Activated CD8-positive, alpha-beta memory T cell treated with anti-CD3 and anti-CD28 coated beads, Interleukin-2, amount 50 U/mL, for 1 hour (primary cell): Measurements from ENCODE around the gene UFSP2.

Source experiments
- DNase-seq: peaks from one replicate; pipeline ENCODE4 v3.0.0-alpha.2; 2020; ENCODE audit errors: extremely low read depth

UFSP2 gene

GRCh38 chr4:185425647-185426352, at the start of gene UFSP2:
UFSP2 (minus strand) TSS chr4:185425964; CDS start chr4:185425868, 96 bp downstream.
- DNase-seq = peak; percentile 85

- no peak for DNase-seq
Observed at GRCh38 chr4:185473247-185473646, 47.5 kb upstream of the UFSP2 start.

GRCh38 chr4:185472103-185472542, 46.4 kb upstream of the UFSP2 start:
- no peak for DNase-seq

- DNase-seq = peak; percentile 88
Observed at GRCh38 chr4:185471235-185472102, 45.7 kb upstream of the UFSP2 start, which contains the start of gene CCDC110. CCDC110 (minus strand) TSS chr4:185471733; CDS start chr4:185471683, 50 bp downstream.

GRCh38 chr4:185470501-185471195, 44.9 kb upstream of the UFSP2 start:
- DNase-seq = no peak

GRCh38 chr4:185469580-185470154, 43.9 kb upstream of the UFSP2 start:
- DNase-seq = no peak

GRCh38 chr4:185468999-185469398, 43.2 kb upstream of the UFSP2 start:
- DNase-seq = no peak

- DNase-seq = no peak
Observed at GRCh38 chr4:185467991-185468390, 42.2 kb upstream of the UFSP2 start.

- DNase-seq = no peak
Observed at GRCh38 chr4:185467101-185467500, 41.3 kb upstream of the UFSP2 start.

- no peak for DNase-seq
Observed at GRCh38 chr4:185465707-185466106, 39.9 kb upstream of the UFSP2 start.

- no peak for DNase-seq
Observed at GRCh38 chr4:185464887-185465286, 39.1 kb upstream of the UFSP2 start.

- no peak for DNase-seq
Observed at GRCh38 chr4:185464183-185464582, 38.4 kb upstream of the UFSP2 start.

- no peak for DNase-seq
Observed at GRCh38 chr4:185463541-185463940, 37.8 kb upstream of the UFSP2 start.

GRCh38 chr4:185461565-185461964, 35.8 kb upstream of the UFSP2 start:
- DNase-seq = no peak

- no peak for DNase-seq
Observed at GRCh38 chr4:185457136-185457535, 31.4 kb upstream of the UFSP2 start.

- no peak for DNase-seq
Observed at GRCh38 chr4:185456131-185456530, 30.4 kb upstream of the UFSP2 start.

- no peak for DNase-seq
Observed at GRCh38 chr4:185445209-185445608, 19.4 kb upstream of the UFSP2 start.

GRCh38 chr4:185441479-185441878, 15.7 kb upstream of the UFSP2 start:
- DNase-seq = no peak

GRCh38 chr4:185437809-185438208, 12.0 kb upstream of the UFSP2 start:
- DNase-seq = no peak

- DNase-seq = no peak
Observed at GRCh38 chr4:185435466-185435865, 9.7 kb upstream of the UFSP2 start.

GRCh38 chr4:185429660-185430059, 3.9 kb upstream of the UFSP2 start:
- DNase-seq = no peak
